ENCODE results near the gene NOD1.

DNA sequence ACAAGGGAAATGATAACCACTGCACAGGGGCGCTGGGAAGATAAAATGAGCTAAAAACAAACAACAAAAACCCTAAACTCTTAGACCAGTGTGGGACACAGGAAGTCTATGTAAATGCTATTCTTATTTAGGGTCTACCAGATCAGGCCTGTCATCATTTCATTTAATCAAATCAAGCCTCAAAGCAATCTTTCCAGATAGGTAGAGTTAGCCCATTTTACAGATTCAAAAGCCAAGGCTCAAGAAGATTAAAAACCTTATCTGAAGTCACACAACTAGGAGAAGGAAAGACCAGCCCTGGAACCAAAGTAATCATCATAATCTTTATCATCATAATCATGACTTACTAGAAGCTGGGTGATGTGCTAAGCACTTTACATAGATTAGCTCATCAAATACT is 4.7 kb downstream of the NOD1 start:
- TF ChIP-seq POLR2A (IDR thresholded peaks at IDR 0.05; ENCODE audit: low read length): no peak
- TF ChIP-seq TFCP2L1 (CRISPR knock-in tag; IDR thresholded peaks at IDR 0.05): no peak
- no peak for TF ChIP-seq KDM5A (IDR thresholded peaks at IDR 0.05)
- TF ChIP-seq, protein P1, sequence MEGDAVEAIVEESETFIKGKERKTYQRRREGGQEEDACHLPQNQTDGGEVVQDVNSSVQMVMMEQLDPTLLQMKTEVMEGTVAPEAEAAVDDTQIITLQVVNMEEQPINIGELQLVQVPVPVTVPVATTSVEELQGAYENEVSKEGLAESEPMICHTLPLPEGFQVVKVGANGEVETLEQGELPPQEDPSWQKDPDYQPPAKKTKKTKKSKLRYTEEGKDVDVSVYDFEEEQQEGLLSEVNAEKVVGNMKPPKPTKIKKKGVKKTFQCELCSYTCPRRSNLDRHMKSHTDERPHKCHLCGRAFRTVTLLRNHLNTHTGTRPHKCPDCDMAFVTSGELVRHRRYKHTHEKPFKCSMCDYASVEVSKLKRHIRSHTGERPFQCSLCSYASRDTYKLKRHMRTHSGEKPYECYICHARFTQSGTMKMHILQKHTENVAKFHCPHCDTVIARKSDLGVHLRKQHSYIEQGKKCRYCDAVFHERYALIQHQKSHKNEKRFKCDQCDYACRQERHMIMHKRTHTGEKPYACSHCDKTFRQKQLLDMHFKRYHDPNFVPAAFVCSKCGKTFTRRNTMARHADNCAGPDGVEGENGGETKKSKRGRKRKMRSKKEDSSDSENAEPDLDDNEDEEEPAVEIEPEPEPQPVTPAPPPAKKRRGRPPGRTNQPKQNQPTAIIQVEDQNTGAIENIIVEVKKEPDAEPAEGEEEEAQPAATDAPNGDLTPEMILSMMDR (IDR thresholded peaks at IDR 0.05): no peak
- TF ChIP-seq KDM1A (IDR thresholded peaks at IDR 0.05; ENCODE audit: low read depth): no peak
- no peak for TF ChIP-seq MYC (IDR thresholded peaks at IDR 0.05; ENCODE audit: borderline replicate concordance, low read length)
- no peak for TF ChIP-seq JUNB (IDR thresholded peaks at IDR 0.05)
- TF ChIP-seq ZSCAN20 (CRISPR knock-in tag; IDR thresholded peaks at IDR 0.05): no peak
- TF ChIP-seq RCOR1 (IDR thresholded peaks at IDR 0.05; ENCODE audit: low read depth, low read length): no peak
- TF ChIP-seq SREBF2 (IDR thresholded peaks at IDR 0.05): no peak

All from A549 (cell line).